HG02840 (cell line): ENCODE results near the gene UPB1.

ENCODE experiments used
- ATAC-seq: cut with Tn5 transposase; IDR thresholded peaks from one replicate; pipeline ENCODE4 v1.9.1; 2021; ENCODE audit warnings: mild to moderate bottlenecking, moderate library complexity, moderate number of reproducible peaks; ENCODE audit not compliant: unreplicated experiment, low FRiP score

UPB1 gene

DNA sequence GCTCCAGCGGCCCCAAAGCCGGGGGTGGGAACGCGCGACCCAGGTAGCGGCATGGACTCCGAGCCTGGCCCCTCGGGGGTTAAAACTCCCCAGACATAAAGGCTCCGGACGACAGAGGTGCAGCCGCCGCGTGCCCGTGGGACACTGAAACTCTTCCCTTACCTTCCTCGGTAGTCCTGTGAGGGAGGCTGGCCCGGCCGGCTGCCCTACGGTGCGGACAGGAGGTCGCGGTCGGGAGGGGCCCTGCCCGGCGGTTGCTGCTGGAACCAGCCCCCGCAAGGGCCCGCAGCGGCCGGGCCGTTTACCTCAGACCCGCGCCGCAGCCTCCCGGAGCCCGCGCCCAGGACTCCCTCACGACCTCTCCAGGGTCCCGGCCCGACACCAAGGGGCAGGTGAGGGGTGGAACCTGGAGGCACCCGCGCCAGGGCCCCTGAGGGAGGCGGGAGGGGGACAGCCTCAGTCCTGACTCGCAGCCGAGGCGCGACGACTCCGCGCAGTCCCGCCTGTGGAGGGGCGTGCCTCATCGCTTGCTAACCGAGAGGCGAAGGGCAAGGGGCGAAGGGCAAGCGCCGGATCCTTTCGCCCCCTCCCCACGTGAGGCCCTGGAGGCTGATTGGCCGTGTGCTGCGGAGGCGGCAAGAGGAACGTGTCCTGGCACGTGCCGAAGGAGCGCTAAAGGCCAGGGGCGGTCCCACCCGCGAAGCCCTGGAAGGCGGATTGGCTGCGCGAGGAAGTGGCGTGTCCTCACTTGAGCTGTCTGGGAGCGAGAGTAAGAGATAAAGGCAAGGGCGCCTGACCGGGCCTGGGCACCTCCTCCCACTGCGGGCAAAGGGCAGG lies at the start of gene UPB1:
Gene UPB1 (plus strand): TSS at position 805 of the 837 bp plus-strand sequence. CDS start 72 bp downstream, outside the sequence.
- ATAC-seq = no peak

DNA sequence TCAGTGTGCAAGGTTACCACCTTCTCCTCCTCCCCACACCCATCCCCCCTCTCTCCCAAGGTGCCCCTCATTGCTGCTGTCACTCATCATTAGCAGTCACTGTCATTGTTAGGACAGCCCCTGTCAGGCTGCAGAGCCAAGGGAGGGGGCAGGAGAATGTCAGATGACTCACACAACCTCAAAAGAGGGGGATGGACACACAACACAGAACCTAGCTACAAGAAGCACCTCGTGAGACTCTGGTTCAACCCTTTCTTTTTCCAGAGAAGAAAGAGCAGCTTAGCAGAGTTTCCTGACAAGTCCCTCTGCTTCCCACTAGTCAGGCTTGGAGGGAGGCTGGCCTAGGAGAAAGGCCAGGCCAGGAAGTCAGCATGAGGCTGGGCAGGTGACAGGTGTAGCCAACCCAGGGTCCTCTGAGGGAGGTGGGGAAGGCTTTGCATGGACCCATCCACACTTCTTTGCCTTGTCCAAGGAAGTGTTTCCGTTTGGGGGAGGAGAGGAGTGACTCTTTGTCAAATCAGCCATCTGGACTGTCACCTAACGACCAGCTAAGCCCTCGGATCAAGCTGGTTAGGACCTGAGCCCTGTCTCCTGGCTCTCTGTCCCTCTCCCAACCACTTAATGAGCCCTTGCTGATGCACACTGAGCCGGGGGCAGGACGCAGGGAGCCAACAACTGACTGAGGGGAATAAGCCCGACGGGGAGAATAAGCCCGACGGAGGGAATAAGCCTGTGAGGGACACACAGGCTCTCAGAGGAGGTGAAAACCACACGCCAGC lies 49.5 kb upstream of the UPB1 start:
- no peak for ATAC-seq

DNA sequence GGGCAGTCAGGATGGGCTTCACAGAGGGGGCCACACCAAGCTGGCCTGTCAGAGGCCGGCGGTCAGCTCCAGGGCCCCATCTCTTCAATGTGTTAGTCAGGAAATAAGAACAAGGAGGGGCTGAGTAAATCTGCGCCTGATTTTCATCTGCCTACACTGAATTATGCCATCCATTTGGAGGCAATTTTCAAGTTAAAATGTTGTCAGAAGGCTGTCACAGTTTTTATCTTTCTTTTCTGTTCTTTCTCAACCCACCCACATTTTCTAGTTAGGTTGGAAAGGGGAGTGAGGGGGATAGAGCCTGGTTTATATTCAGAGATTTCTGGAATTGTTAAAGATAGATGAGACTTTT lies 48.9 kb upstream of the UPB1 start:
- no peak for ATAC-seq

DNA sequence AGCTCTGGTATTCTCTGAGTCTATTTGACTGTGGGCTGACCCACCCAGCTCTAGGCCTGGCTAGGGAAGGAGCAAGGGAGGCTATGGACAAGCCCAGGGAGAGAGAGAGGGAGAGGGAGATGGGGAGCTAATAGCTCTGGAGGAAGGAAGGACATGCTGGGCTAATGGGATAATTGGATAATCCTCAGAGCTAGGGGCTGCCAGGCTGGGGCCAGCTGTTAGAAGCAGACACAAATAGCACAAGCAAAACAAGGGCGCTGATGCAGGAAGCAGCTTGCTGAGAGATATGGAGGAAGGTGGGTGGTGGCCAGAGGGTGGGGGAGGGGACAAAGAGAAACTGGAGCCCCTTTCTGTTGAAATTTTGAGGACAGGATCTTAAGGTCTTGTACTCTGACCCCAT lies 44.5 kb upstream of the UPB1 start:
- no peak for ATAC-seq

DNA sequence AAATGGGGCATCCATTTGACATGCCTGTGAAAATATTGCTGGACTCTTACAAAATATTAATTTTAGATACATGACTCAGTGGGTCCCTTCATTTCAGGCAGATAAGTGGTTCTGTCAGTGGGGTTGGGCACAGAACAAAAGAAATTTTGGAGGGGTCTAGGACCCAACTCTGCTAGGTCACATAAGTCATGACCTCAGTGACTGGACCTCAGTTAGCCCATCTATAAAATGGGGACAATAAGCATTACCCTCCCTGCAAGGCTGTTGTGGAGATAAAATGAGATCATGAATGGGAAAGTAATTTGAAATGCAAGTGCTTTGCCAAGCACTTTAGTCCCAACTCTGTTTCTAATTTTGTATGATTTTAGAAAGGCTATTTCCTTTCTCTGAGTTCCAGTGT lies 44.0 kb upstream of the UPB1 start:
- ATAC-seq = no peak

DNA sequence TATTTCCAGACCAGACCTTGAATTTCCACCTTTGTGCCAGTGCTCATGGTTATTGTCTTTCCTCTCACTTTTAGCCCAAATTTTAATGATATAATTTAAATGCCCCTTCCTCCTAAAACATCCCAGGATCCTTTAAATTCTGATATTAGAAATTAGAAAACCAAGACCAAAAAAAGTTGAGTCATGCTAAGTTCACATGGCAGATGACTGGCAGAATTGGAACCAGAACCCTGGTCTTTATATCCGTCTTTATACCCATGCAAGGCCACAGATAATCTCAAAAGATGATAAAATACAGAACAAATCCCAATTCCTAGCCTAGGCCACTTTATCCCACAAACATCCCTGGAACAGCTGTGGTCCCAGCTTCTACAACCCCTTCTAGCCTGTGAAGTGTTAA lies 41.3 kb upstream of the UPB1 start:
- ATAC-seq = no peak

DNA sequence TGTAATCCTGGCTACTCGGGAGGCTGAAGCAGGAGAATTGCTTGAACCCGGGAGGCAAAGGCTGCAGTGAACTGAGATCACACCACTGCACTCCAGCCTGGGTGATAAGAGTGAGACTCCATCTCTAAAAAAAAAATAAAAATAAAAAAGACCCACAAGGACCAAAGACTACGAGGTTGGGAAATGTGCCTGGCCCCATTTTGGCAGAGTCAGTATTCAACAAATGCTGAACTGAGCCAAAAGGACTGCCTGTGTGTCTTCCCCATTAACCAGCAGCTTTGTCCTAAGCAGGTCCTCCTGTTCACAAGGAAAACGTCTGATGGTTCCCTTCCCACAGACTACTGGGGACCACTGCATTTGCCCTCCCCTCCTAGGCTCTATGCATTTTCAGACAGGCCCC lies 40.1 kb upstream of the UPB1 start:
- no peak for ATAC-seq

DNA sequence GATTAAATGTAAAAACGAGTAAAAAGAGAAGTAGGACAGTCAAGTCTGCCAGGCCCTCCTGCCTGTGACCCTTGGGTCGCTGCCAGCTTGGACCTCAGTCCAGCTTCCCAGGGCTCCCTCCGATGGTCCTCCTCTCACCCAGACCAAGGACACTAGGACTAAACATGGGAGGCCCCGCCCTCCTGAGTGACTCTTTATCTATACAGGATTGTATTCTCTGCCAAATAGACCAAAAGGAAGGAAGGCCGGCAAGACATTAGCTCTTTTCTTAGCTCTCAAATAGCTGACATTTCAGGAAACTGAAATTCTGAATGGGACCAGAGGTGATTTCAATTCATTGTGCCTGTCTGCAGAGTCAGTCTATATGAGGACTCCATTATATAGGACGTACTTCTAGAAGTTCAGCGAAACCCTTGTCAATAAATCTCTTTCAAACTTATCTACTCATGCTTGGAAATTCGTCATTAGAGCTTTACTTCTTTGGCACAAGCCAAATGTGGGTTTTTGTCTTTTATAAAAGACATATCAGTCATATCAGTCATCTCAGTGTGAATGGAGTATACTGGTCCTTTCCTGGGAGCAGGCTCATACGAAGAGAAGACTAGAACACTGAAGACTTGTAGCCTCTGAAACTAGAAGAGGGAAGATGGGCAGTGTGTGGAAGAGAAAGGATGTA lies 39.2 kb upstream of the UPB1 start:
- ATAC-seq = no peak

DNA sequence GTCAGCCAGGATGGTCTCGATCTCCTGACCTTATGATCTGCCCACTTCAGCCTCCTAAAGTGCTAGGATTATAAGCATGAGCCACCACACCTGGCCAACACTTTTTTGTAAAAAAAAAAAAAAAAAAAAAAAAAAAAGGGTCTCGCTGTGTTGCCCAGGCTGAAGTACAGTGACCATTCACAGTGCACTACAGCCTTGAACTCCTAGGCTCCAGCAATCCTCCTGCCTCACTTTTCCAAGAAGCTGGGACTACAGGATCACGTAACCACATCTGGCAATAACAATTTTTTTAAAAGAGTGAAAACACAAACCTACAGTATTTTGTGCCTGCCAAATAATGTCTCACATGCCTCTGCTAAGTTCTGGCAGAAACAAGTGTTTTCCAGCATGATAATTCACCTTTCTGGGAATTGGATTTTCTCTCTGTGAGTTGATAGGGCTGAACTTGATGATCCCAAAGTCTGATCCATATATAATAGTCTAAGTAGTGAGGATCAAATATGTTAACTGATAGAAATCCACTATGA lies 37.2 kb upstream of the UPB1 start:
- ATAC-seq = no peak

DNA sequence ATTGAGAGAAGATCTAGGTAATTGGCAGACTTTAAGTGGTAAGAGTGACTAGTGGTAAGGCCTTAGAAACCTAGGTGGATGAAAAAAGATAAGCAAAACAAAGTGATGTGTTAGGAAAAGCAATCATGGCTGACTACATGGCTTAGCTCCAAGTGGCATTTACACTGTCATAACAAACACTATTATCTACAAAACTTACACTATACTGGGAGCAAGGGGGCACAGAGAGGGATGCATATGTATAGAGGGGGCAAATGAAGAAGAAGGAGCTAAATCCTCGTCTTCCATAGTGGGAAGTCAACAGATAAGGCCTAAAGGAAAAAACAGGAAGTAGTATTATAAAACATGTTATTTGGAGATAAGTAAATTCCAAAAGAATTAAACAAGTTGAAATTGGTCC lies 35.2 kb upstream of the UPB1 start:
- ATAC-seq = no peak

DNA sequence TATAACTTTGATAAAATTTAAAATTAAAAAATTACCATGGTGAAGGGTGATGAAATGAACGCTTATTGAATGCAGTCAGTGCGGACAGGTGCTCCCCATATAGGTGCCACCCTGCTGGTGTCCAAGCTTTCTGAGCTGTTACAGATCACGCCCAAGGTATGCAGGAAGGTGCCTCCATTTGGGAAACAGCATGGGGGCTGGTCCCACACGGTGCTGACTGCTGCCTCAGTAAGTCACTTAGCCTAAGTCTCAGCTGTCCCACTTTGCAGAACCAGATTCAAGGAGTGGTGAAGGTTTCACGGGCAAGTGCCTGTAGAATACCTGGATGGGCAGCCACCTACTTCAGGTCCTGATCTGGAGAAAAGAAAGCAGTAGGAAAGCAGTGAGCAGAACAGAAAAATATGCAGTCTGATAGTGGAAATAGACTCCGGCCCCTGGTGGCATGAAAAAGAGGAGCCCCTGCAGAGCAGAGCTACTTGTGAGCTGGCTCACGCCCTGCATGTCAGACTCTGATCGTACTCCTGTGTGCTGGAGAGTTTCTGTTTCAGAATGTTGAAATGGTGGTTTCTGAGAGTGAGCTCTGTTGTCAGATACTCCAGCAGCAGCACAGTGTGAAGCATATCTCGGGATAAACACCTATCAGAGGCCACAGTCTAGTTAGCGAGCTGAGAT lies 34.6 kb upstream of the UPB1 start:
- ATAC-seq = no peak

DNA sequence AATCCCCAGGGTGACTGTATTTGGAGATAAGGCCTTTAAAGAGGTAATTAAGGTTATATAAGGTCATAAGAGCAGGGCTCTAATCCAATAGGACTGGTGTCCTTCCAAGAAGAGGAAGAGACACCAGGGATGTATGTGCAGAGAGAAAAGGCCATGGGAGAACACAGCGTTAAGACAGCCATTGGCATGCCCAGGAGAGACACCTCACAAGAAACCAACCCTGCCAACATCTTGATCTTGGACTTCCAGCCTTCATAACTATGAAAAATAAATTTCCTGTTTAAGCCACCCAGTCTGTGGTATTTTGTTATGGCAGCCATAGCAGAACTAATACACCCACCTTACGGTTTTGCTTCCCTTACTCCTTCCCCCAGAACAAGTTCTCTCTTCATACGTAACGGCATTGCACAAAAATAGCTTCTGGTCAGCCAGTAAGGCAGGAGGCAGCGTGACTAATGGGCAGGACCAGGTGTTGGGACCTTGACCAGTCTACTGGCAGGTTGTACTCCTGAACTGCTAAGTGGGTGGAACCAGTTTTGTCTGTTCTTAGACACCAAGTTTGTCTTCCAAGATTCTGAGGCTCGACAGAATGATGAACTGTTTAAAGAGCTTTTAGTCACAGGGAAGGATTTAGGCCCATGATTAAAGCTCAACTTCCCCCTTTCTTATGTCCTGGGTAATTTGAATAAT lies 31.9 kb upstream of the UPB1 start:
- no peak for ATAC-seq

DNA sequence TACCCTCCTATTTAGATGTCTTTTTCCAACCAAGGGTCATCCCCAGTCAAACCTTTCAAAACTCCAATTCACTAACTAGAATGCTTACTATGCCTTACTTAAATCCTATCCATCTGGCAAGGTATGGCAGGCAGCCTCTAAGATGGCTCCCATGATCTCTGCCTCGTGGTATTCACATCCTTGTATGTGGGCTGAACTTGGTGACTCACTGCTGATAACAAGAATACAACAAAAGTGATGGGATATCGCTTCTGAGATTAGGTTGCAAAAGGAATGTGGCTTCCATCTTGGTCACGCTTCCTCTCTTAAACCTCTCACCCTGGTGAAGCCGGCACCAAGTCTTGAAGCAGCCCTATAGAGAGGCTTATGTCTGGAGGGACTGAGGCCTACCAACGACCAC lies 29.6 kb upstream of the UPB1 start:
- no peak for ATAC-seq

DNA sequence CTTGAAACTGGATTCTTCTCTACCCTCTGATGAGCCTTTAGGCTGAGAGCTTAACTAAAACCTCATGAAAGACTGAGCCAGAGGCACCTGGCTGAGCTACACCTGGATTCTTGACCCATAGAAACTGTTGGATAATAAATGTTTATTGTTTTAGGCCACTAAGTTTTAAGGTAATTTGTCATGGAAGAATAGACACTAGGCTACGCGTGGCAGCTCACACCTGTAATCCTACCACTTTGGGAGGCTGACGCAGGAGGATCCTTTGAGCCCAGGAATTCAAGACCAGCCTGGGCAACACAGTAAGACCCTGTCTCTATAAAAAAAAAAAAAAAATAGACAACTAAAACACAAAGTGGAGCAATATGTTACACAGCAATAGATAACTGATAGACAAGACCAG lies 29.2 kb upstream of the UPB1 start:
- ATAC-seq = no peak

DNA sequence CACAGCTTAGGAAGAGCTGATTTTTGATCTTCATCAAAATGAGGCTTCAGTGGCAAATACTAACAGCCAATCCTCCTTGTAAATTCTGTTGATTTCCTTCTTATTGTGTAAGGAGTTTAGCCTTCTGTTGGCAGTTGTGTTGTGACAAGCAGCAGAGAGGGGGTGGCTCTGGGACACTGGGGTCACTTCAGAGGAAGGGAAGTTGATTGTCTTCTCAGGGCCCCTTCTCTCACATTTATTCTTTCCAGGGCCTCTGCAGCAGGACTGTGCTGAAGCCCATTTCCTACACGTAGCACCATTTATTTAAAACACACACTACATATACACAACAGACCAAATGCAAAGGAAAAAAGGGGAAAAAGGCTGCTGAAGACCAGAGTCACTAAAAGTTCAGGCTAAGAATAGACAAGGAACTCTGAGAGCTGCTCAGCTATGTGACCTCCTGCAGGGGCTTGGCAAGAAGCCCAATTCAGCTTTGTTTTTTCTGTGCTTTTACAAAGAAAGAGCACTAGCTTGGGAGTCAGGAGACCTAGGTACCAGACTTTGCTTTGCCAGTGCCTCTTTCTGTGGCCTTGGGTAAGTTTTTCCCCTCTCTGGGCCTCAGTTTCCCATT lies 28.3 kb upstream of the UPB1 start:
- ATAC-seq = no peak

DNA sequence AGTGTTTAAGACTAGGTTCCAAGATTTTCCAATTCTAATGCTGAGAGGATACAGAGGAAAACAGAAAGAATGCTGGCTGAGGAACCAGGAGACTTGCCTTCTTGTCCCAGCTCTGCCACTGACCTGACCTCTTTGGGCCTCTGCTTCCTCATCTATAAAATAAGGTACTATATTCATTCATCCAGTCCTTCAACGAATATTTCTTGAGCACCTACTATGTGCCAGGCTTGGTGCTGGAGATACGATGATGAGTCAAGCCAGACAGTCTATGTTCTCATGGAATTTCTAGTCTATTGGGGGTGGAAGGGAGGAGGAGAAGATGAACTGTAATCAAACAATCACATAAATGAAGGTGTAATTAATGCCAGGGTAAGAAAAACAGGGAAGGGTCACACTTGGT lies 27.8 kb upstream of the UPB1 start:
- no peak for ATAC-seq

DNA sequence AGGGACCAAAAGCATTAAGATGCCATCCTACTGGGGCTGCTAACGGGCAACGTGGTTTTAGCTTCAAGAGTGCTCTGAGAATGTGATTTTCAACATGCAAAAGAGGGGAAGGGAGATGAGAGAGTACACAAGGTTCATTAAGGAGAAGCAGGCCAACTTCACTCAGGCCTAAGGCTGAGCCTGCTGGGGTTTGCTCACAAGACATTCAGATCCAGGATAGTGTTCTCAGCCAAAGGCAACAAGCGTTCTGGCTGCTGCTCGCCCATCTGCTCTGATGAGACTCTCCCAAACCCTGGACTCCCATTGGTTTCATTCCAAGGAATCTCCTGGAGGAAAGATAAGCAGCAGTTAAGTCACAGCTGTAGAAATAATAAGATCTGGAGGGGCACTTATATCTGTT lies 23.6 kb upstream of the UPB1 start:
- ATAC-seq = no peak

DNA sequence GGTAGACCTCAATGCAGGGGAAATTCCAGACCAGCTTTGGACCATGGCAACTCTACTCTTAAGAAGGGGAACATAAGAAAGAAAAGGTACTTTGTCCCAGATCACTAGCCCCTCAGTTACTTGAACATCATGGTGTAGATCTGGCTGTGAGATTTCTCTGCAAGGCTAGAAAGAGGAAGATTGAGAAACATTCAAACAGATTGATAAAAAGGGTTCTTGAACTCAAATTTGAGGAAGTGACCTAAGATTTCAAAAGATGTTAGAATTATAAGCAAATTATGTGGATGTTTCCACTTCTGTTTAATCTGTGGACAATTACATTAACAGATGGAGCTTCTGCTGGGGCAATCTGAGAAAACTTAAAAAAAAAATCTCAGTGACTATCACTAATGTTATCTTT lies 21.8 kb upstream of the UPB1 start:
- ATAC-seq = no peak

DNA sequence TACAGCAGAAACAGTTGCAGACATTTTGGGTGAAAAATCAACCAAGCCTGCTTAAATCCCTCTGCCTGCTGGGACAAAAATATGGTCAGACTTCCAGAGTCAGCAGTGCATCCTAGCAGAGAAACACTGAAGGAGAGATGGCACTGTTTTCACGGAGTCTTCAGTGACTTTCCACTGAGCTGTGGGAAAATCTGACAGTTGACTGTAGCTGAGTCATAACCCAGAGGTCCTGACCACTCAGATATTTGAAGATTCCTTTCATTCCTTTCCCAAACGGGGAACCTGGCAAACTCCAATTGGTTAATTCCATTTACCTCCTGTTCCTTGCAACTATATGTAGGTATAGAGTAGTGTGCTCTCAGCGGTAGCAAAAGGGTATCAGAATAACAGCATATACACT lies 20.9 kb upstream of the UPB1 start:
- no peak for ATAC-seq
